ENCODE data around the gene TMPRSS3.

GRCh38 chr21:42443181-42443785 is 47.4 kb upstream of the TMPRSS3 start:
- no peak for TF ChIP-seq POLR2AphosphoS5 (IDR thresholded peaks at IDR 0.05)
- TF ChIP-seq CTCF (IDR thresholded peaks at IDR 0.05 in 8 of 11, conservative IDR thresholded peaks at IDR 0.05 in 3 of 11) = no peak

Measured in spleen (tissue), 7 donors.